CD4-positive, alpha-beta T cell treated with Interleukin-12 subunit alpha and Interleukin-12 subunit beta, for 1 hour (primary cell): ENCODE data around the gene GMEB2.

Experiments
- DNase-seq: peaks from one replicate; pipeline ENCODE4 v3.0.0-alpha.2; 2020

The GMEB2 gene

GRCh38 chr20:63611646-63612045 lies 15.3 kb downstream of the GMEB2 start:
- no peak for DNase-seq

- no peak for DNase-seq
These were observed 16.1 kb downstream of the GMEB2 start for GRCh38 chr20:63610581-63611435.

- no peak for DNase-seq
These were observed 20.2 kb downstream of the GMEB2 start for GRCh38 chr20:63606686-63607085.

- DNase-seq: no peak
These were observed 24.6 kb downstream of the GMEB2 start for GRCh38 chr20:63602321-63602720.

GRCh38 chr20:63601679-63602078 lies 25.2 kb downstream of the GMEB2 start:
- peak; percentile 66 for DNase-seq

GRCh38 chr20:63599396-63600050 lies 27.4 kb downstream of the GMEB2 start:
- DNase-seq: no peak

- no peak for DNase-seq
These were observed 28.2 kb downstream of the GMEB2 start for GRCh38 chr20:63598479-63599395.

- no peak for DNase-seq
These were observed 29.0 kb downstream of the GMEB2 start for GRCh38 chr20:63597651-63598478.

- no peak for DNase-seq
These were observed 30.5 kb downstream of the GMEB2 start for GRCh38 chr20:63596423-63596822.

- DNase-seq: no peak
These were observed 31.3 kb downstream of the GMEB2 start for GRCh38 chr20:63595416-63596127.

- DNase-seq: no peak
These were observed 32.8 kb downstream of the GMEB2 start for GRCh38 chr20:63594043-63594561.

- no peak for DNase-seq
These were observed 34.2 kb downstream of the GMEB2 start for GRCh38 chr20:63592661-63593060.

- DNase-seq: no peak
These were observed 35.0 kb downstream of the GMEB2 start for GRCh38 chr20:63591786-63592355.

GRCh38 chr20:63591147-63591533 lies 35.8 kb downstream of the GMEB2 start:
- DNase-seq: no peak

- DNase-seq: no peak
These were observed 36.4 kb downstream of the GMEB2 start for GRCh38 chr20:63590218-63591146.

- DNase-seq: no peak
These were observed 37.4 kb downstream of the GMEB2 start for GRCh38 chr20:63589261-63590217.

- no peak for DNase-seq
These were observed 38.3 kb downstream of the GMEB2 start for GRCh38 chr20:63588641-63589041.

- no peak for DNase-seq
These were observed 38.9 kb downstream of the GMEB2 start for GRCh38 chr20:63587776-63588591.
